ENCODE measurements around the gene RAPGEFL1.
"Not testable (repeated sequence)": the region's sequence is repeated elsewhere in the genome, so short reads cannot be mapped to it uniquely, and the experiment has no call there.

The RAPGEFL1 gene

GRCh38 chr17:40177275-40177874 is at the start of gene RAPGEFL1:
TSS of gene RAPGEFL1 (plus strand) at chr17:40177470. CDS start at chr17:40177862, 392 bp downstream.
- DNase-seq = peak; percentile 91

GRCh38 chr17:40129498-40129897 is 47.8 kb upstream of the RAPGEFL1 start:
- DNase-seq = no peak

DNA sequence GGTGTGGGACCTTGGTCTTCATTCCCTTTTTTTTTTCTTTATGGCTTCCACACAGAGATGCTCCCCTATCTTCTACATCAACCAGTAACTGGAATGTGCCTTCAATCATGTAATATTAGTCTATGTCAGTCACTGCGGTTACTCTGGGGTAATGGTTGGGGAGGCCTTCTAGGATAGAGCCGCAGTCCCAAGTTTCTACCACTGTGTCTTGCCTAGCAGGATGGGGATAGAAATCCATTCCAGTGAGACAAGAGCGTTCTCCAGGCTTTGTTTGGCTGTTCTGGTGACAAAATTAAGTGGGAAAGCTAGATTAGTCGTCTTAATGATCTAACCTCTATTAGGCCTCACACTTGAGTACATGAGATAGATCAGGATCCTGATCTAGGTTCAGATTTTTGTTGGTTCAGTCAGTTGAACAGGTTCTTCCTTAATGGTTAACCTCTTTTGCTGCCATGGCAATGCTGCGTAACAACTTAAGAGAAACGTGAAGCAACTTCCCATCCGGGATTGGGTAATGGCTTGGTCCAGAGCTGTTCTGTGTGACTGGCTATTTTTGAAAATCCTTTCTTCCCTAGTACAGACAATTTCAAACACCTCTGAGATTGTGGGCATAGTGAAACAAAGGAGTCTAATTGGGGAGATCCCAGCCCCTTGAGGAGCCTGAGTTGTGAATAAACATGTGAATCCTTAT is 46.8 kb upstream of the RAPGEFL1 start:
- no peak for DNase-seq

- no peak for DNase-seq
These were observed 43.1 kb upstream of the RAPGEFL1 start for GRCh38 chr17:40134184-40134583.

- no peak for DNase-seq
These were observed 41.5 kb upstream of the RAPGEFL1 start for GRCh38 chr17:40135817-40136216.

DNA sequence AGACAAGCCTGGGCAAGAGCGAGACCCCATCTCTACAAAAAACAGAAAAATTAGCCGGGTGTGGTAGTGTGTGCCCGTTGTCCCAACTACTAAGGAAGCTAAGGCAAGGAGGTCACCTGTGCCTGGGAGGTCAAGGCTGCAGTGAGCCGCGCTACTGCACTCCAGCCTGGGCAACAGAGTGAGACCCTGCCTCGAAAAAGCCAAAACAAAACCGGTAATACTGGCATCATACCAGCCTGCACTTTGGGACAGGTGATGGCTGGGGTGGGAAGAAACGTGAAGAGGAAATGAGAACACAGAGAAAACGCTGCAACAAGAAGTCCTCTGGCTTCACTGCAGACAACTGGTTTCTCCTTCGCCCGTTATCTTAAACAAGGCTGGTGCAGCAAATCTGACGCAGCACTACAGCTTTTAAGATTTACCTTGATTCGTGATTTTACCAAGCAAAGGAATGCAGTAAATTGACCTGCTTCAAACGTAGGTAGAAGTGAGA is 37.7 kb upstream of the RAPGEFL1 start:
- DNase-seq = no peak

GRCh38 chr17:40143166-40143565 is 34.1 kb upstream of the RAPGEFL1 start:
- DNase-seq = not testable (repeated sequence)

- no peak for DNase-seq
These were observed 31.8 kb upstream of the RAPGEFL1 start for GRCh38 chr17:40145476-40145875.

GRCh38 chr17:40148527-40148926 is 28.7 kb upstream of the RAPGEFL1 start:
- DNase-seq = no peak

DNA sequence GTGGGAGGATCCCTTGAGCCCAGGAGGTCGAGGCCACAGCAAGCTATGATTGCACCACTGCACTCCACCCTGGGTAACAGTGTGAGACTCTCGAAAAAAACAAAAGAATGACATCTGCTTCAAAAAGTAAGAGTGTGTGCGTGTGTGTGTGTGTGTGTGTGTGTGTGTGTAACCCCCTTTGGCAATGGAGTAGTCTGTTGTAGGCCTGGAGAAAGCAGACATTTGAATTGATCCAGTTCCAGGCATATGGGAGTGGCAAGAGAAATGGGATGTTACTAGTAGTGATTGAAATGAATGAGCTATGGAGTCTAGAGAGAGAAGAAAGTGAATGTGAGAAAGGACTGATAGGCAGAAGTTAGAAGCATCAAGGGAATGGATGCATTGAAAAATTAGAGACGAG is 27.0 kb upstream of the RAPGEFL1 start:
- no peak for DNase-seq

GRCh38 chr17:40151414-40151963 is 25.8 kb upstream of the RAPGEFL1 start:
- DNase-seq = no peak

GRCh38 chr17:40153603-40154236 is 23.6 kb upstream of the RAPGEFL1 start:
- no peak for DNase-seq

DNA sequence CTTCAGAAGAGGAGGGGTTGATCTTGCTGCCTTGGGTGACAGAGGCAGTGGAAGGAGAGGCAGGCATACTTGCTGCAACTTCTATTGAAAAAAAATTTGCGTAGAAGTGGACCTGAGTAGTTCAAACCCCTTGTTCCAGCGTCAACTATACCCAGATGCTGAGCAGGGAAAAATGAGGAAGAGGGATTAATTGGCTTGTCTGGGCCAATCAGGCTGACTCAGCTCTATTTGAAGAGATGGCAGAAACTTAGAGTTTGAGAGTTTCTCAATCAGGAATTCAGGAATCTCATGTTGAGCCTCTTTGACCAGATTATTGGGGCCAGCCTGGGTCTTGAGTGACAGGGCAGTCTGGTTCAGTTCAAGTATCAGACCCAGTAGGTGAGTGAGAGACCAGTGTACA is 19.3 kb upstream of the RAPGEFL1 start:
- DNase-seq = no peak

GRCh38 chr17:40158438-40159013 is 18.7 kb upstream of the RAPGEFL1 start:
- no peak for DNase-seq

DNA sequence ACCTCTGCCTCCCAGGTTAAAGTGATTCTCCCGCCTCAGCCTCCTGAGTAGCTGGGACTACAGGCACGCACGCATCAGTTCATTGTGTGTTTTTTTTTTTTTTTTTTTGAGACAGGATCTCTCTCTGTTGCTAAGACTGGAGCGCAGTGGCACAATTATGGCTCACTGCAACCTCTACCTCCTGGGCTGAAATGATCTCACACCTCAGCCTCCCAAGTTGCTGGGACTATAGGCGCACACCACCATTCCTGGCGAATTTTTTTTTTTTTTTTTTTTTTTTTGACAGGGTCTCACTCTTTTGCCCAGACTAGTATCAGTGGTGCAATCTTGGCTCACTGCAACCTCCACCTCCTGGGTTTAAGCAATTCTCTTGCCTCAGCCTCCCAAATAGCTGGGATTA is 17.8 kb upstream of the RAPGEFL1 start:
- no peak for DNase-seq

DNA sequence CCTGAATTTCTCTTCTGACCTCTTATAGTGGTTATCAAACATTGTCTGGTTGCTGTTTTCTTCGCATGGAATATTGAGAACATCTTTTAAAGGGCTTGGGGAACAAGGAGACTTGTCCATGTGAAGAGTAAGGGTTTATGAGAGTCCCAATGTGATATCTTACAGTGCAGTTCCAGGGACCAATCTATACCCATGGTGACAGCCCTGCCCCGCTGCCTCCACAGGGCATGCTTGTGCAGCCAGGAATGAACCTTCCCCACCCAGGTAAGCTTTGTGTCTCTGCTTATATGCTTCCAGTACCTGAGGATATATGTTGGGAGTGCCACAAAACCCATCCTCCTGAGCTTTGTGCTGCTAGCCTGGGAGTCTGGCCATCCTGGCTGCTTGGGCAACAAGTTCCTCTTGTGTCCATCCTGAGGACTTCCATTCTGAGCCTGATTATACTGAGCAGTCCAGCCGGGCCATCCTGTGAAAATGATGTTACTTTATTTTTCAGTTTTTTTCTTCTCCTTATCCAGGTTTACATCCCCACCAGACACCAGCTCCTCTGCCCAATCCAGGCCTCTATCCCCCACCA is 9.5 kb upstream of the RAPGEFL1 start:
- no peak for DNase-seq

GRCh38 chr17:40168262-40168832 is 8.9 kb upstream of the RAPGEFL1 start:
- DNase-seq = no peak

DNA sequence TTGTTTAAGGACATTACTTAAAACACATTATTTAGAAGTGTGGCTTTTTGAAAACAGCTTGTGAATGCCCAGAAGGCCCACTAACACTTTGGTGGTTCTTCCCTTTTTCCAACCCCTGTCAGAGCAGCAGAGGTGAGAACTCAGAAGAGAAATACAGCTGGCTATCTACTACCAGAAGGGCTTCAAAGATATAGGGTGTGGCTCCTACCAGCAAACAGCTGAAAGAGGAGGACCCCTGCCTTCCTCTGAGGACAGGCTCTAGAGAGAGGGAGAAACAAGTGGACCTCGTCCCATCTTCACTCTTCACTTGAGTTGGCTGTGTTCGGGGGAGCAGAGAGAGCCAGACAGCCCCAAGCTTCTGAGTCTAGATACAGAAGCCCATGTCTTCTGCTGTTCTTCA is 6.9 kb upstream of the RAPGEFL1 start:
- DNase-seq = no peak

DNA sequence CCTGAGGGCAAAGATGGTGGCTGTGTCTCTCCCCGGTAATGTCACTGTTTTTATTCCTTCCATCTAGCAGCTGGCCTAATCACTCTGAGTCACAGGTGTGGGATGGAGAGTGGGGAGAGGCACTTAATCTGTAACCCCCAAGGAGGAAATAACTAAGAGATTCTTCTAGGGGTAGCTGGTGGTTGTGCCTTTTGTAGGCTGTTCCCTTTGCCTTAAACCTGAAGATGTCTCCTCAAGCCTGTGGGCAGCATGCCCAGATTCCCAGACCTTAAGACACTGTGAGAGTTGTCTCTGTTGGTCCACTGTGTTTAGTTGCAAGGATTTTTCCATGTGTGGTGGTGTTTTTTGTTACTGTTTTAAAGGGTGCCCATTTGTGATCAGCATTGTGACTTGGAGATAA is 5.5 kb upstream of the RAPGEFL1 start:
- DNase-seq = no peak

DNA sequence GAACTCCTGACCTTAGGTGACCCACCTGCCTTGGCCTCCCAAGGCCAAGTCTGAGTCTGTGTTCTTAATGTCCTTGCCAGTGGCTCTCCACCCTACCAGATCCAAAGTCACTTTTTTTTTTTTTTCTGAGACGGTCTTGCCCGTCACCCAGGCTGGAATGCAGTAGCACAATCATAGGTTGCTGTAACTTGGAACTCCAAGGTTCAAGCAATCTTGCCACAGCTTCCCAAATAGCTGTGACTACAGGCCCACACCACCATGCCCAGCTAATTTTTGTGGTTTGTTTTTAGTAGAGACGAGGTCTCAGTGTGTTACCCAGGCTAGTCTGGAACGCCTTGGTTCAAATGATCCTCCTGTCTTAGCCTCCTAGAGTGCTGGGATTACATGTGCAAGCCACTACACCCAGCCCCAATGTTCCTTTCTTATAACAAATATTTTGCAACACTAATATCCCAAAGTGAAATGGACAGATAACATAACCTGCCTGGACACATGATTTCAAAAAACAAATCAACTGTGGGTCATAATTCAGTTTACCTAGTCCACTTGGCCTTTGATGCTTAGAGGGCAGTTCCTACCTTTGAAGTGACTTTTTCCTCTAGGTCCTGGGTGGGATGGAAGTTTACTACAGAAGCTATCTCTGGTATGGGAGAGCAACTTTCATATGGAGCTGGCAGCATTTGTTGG is 4.0 kb upstream of the RAPGEFL1 start:
- no peak for DNase-seq

DNA sequence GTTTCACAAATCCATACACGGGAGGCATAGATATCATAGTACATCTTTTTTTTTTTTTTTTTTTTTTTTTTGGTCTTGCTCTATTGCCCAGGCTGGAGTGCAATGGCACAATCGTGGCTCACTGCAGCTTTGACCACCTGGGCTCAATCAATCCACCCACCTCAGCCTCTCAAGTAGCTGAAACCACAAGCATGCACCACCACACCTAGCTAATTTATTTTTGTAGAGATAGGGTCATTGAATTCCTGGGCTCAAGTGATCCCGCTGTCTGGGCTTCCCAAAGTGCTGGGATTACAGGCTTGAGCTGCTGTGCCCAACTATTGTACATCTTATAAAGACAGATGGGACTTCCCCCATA is 3.5 kb upstream of the RAPGEFL1 start:
- DNase-seq = no peak

GRCh38 chr17:40174514-40174913 is 2.8 kb upstream of the RAPGEFL1 start:
- no peak for DNase-seq

Measured in activated CD8-positive, alpha-beta memory T cell treated with anti-CD3 and anti-CD28 coated beads for 24 hours (primary cell).